Stimulated activated effector memory CD8-positive, alpha-beta T cell treated with anti-CD3 and anti-CD28 coated beads, Interleukin-12 subunit alpha, Interleukin-12 subunit beta, amount 100 ng/mL, for 72 hours (primary cell): ENCODE measurements around the gene CFDP1.
A peak's percentile ranks its signal among the peaks of the same experiment; 100 is the strongest.
"Not testable (repeated sequence)": the region's sequence is repeated elsewhere in the genome, so short reads cannot be mapped to it uniquely, and the experiment has no call there.

Experiments
- ATAC-seq: fragments of 150-1000 bp; cut with Tn5 transposase; 2 replicates; pipeline ENCODE4 v1.10.0; 2021
- DNase-seq, 2 donors: peaks; one replicate each; pipeline ENCODE4 v3.0.0; 2021 to 2022; ENCODE audit warnings: low spot score in 2 of 2
- H3K27ac Mint-ChIP-seq: one replicate; pipeline ENCODE4 v1.8.0; 2022; ENCODE audit warnings: mild to moderate bottlenecking, mixed read lengths
- H3K36me3 Mint-ChIP-seq: one replicate; pipeline ENCODE4 v1.8.0; 2022; ENCODE audit warnings: mild to moderate bottlenecking, mixed read lengths
- H3K4me1 Mint-ChIP-seq: one replicate; pipeline ENCODE4 v1.8.0; 2022; ENCODE audit warnings: mixed read lengths
- H3K4me3 Mint-ChIP-seq: one replicate; pipeline ENCODE4 v1.8.0; 2022; ENCODE audit warnings: mild to moderate bottlenecking, mixed read lengths
- H3K9me3 Mint-ChIP-seq: one replicate; pipeline ENCODE4 v1.8.0; 2022; ENCODE audit warnings: mixed read lengths

Gene CFDP1

GRCh38 chr16:75433732-75434413 lies 570 bp upstream of the CFDP1 start:
- Mint-ChIP-seq H3K9me3 (no peaks in the 10 kb centered on the region), H3K36me3 (peaks cover 12% of the 10 kb centered on the region), H3K4me3 (peak overlapping the region; percentile 83), H3K4me1 (peaks cover 26% of the 10 kb centered on the region), H3K27ac (peak overlapping the region; percentile 95)
- DNase-seq (peak; percentile 57 to 86), ATAC-seq (peak; percentile 80)

- ATAC-seq (no peak), DNase-seq (no peak)
- Mint-ChIP-seq H3K4me1 (peaks cover 39% of the 10 kb centered on the region), H3K4me3 (no peak overlapping the region), H3K27ac (no peak overlapping the region), H3K36me3 (peaks cover 12% of the 10 kb centered on the region), H3K9me3 (no peaks in the 10 kb centered on the region)
Measured at GRCh38 chr16:75429621-75430403, 3.5 kb downstream of the CFDP1 start.

GRCh38 chr16:75426524-75426923 lies 6.8 kb downstream of the CFDP1 start:
- H3K4me1 Mint-ChIP-seq: peaks cover 26% of the 10 kb centered on the region
- not testable (repeated sequence) for H3K4me3 Mint-ChIP-seq, H3K36me3 Mint-ChIP-seq, ATAC-seq, H3K27ac Mint-ChIP-seq, DNase-seq, H3K9me3 Mint-ChIP-seq

DNA sequence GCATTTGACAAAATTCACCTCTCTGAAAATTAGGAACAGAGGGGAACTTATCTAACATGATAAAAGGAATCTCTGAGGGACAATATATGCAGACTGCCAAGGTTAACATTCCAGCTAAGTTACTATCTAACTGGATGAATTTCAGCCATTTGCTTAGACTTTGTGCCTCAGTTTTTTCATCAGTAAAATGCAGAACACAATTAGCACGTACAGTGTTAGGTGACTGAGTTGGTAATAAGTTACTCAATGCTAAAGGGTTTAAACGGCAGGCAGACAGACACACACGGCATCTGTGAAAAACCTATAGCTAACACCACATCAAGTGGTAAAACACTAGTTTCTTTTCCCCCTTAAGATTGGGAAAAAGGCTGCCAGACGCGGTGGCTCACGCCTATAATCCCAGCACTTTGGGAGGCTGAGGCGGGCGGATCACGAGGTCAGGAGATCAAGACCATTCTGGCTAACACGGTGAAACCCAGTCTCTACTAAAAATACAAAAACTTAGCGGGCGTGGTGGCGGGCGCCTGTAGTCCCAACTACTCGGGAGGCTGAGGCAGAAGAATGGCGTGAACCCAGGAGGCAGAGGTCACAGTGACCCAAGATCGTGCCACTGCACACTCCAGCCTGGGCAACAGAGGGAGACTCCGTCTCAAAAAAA lies 9.1 kb downstream of the CFDP1 start:
- H3K4me1 Mint-ChIP-seq: peaks cover 35% of the 10 kb centered on the region
- H3K27ac Mint-ChIP-seq, ATAC-seq, H3K9me3 Mint-ChIP-seq, H3K36me3 Mint-ChIP-seq, DNase-seq, H3K4me3 Mint-ChIP-seq: not testable (repeated sequence)

DNA sequence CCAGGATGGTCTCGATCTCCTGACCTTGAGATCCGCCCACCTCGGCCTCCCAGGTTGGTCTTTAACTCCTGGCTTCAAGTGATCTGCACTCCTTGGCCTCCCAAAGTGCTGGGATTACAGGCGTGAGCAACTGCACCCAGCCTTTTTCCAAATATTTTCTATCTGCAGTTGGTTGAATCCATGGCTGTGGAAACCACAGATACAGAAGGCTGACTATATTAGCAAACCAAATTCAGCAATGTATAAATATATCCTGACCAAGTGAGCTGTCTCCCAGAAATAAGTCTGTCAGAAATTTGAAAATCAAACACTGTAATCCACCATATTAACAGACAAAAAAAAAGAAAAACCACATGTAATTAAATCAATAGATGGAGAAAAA lies 9.6 kb downstream of the CFDP1 start:
- no peak overlapping the region for H3K27ac Mint-ChIP-seq
- no peaks in the 10 kb centered on the region for H3K9me3 Mint-ChIP-seq
- DNase-seq (no peak), ATAC-seq (no peak)
- peaks cover 30% of the 10 kb centered on the region for H3K4me1 Mint-ChIP-seq
- no peak overlapping the region for H3K4me3 Mint-ChIP-seq
- no peaks in the 10 kb centered on the region for H3K36me3 Mint-ChIP-seq

DNA sequence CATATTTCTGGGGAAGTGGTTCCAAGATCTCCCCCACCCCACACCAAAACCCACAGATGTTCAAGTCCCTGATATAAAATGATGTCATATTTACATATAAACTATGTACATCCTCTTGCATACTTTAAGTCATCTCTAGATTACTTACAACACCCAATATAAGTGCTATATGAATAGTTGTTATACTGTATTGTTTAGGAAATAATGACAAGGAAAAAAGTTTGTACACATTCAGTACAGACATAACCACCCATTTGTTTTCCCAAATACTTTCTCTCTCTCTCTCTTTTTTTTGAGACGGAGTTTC lies 11.5 kb downstream of the CFDP1 start:
- no peak overlapping the region for H3K4me3 Mint-ChIP-seq
- peaks cover 18% of the 10 kb centered on the region for H3K4me1 Mint-ChIP-seq
- ATAC-seq (peak; percentile 43), DNase-seq (no peak)
- no peaks in the 10 kb centered on the region for H3K9me3 Mint-ChIP-seq
- peak overlapping the region; percentile 10 for H3K27ac Mint-ChIP-seq
- peaks cover 7% of the 10 kb centered on the region for H3K36me3 Mint-ChIP-seq

GRCh38 chr16:75420987-75421819 lies 12.1 kb downstream of the CFDP1 start:
- peak; percentile 28 for ATAC-seq
- Mint-ChIP-seq H3K4me1 (peaks cover 18% of the 10 kb centered on the region), H3K36me3 (peaks cover 7% of the 10 kb centered on the region), H3K27ac (peak overlapping the region; percentile 10), H3K9me3 (no peaks in the 10 kb centered on the region), H3K4me3 (no peak overlapping the region)
- no peak for DNase-seq

GRCh38 chr16:75416904-75417565 lies 16.3 kb downstream of the CFDP1 start:
- DNase-seq (no peak), ATAC-seq (no peak)
- Mint-ChIP-seq H3K4me1 (peaks cover 29% of the 10 kb centered on the region), H3K9me3 (no peaks in the 10 kb centered on the region), H3K27ac (no peak overlapping the region), H3K4me3 (no peak overlapping the region), H3K36me3 (peaks cover 26% of the 10 kb centered on the region)

GRCh38 chr16:75415169-75415905 lies 18.0 kb downstream of the CFDP1 start:
- ATAC-seq (peak; percentile 95), DNase-seq (no peak)
- H3K36me3 Mint-ChIP-seq: peaks cover 43% of the 10 kb centered on the region
- H3K4me3 Mint-ChIP-seq: no peak overlapping the region
- peaks cover 15% of the 10 kb centered on the region for H3K4me1 Mint-ChIP-seq
- H3K27ac Mint-ChIP-seq: peak overlapping the region; percentile 64
- H3K9me3 Mint-ChIP-seq: no peaks in the 10 kb centered on the region

DNA sequence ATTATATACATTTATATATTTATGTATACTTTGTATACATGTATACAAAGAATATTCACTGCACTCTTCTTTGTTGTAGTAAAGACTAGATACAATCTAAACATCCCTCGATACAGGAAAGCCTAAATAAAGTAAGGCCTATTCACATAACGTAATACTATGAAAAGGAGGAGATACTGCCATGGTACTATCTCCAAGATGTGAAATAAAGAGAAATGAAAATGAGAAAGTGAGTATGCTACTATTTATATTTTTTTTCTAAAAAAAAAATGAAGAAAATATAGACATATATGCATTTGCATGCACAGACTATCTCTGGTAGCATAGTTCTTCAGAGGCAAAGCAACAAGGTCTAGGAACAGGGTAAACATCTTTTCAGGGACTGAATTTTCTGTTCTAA lies 19.4 kb downstream of the CFDP1 start:
- H3K9me3 Mint-ChIP-seq: no peaks in the 10 kb centered on the region
- ATAC-seq (no peak), DNase-seq (no peak)
- H3K4me1 Mint-ChIP-seq: peaks cover 11% of the 10 kb centered on the region
- H3K27ac Mint-ChIP-seq: no peak overlapping the region
- peaks cover 57% of the 10 kb centered on the region for H3K36me3 Mint-ChIP-seq
- no peak overlapping the region for H3K4me3 Mint-ChIP-seq

DNA sequence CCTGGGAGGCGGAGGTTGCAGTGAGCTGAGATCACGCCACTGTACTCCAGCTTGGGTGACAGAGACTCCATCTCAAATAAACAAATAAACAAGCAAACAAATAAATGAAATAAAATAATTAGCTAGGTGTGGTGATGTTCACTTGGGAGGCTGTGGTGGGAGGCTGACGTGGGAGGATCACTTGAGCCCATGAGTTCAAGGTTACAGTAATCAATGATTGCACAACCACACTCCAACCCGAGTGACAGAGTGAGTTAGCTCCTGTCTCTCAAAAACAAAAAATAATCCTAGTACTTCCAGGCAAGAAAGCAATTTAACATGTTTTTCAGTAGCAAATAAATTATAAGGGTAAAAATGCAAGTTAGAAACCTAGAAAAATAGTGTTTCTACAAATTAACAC lies 26.4 kb downstream of the CFDP1 start:
- H3K4me1 Mint-ChIP-seq: peaks cover 5% of the 10 kb centered on the region
- ATAC-seq: no peak
- H3K27ac Mint-ChIP-seq: peak overlapping the region; percentile 32
- H3K4me3 Mint-ChIP-seq: no peak overlapping the region
- DNase-seq: no peak
- H3K36me3 Mint-ChIP-seq: peaks cover 77% of the 10 kb centered on the region
- no peaks in the 10 kb centered on the region for H3K9me3 Mint-ChIP-seq

DNA sequence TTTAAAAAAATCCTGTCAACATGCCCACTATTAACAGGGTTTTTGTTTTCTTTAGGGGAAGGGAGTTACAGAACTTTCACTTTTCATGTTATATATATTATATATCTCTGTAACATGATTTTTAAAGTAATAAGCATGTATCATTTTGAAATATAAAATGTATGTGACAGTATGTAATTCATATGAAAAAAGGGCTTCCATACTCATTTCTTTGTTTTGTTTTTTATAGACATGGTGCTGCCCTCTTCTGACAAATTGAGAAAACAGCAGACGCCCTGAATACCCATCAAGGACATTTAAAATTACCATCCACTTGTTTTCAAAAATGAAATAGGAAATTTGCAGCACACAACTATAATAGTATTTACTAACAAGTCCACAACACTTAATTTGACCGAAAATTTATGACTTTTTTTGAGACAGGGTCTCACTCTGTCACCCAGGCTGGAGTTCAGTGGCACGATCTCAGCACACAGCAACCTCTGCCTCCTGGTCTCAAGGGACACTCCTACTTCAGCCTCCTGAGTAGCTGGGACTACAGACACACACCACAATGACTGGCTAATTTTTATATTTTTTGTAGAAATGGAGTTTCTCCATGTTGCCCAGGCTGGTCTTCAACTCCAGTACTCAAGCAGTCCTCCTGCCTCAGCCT lies 30.4 kb downstream of the CFDP1 start:
- DNase-seq: no peak
- Mint-ChIP-seq H3K9me3 (no peaks in the 10 kb centered on the region), H3K4me3 (no peak overlapping the region), H3K4me1 (peaks cover 7% of the 10 kb centered on the region), H3K36me3 (peaks cover 37% of the 10 kb centered on the region), H3K27ac (peak overlapping the region; percentile 84)
- ATAC-seq: no peak

DNA sequence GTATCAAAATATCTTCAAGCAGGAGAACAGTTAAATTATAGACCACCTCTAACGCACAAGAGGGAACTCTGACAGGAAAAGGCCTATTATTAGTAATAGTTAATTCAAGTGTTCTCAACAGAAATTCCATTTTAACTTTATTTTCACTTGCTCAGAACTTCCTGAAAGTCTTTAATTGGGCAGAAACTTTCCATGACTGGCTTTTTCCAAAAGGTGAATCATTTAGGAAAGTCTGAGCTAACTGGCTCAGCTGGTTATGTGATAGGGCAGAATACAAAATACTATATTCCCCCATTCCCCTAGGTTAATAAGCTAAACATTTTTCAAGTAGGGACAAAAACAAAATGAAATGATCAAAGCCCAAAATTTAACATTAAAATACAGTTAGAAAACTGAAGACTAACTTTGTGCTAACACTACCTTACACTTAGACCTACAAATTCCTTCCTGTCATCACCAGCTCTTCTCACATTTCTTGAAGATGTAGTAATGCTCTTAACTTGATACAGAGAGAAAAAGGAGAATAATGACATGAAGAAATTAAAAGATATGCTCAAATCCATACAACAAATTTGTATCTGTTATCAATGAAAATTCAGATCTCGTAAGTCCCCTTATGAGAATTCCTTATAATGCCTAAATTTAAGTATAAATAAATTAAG lies 31.0 kb downstream of the CFDP1 start:
- Mint-ChIP-seq H3K9me3 (no peaks in the 10 kb centered on the region), H3K36me3 (peaks cover 31% of the 10 kb centered on the region), H3K4me1 (peaks cover 7% of the 10 kb centered on the region), H3K27ac (peak overlapping the region; percentile 84), H3K4me3 (no peak overlapping the region)
- ATAC-seq (no peak), DNase-seq (no peak)
